Large intestine (tissue), 3 donors: Measurements from ENCODE around the gene DPF1. TPM values are rescaled to one million over a fixed set of nuclear protein-coding genes. Genes with fewer than 3 reads are reported as not detected.

ENCODE experiments used
- DNase-seq, 2 donors: peaks; one replicate each; pipeline versions ENCODE4 v3.0.0 to v3.0.0-alpha.2; 2013
- H3K27ac ChIP-seq: one replicate; pipeline ENCODE4 v1.5.1; 2013; ENCODE audit warnings: low read length
- H3K27me3 ChIP-seq: 2 replicates; pipeline ENCODE4 v1.6.1; 2013; ENCODE audit warnings: low read length; ENCODE audit not compliant: control insufficient read depth, insufficient read depth
- H3K36me3 ChIP-seq: 2 replicates; pipeline ENCODE4 v1.6.1; 2013; ENCODE audit warnings: low read length; ENCODE audit not compliant: control insufficient read depth, insufficient read depth
- H3K4me1 ChIP-seq: one replicate; pipeline ENCODE4 v1.6.1; 2013; ENCODE audit warnings: low read length; ENCODE audit not compliant: control insufficient read depth, insufficient read depth
- H3K4me3 ChIP-seq: one replicate; pipeline ENCODE4 v1.5.1; 2013; ENCODE audit warnings: low read length
- H3K9me3 ChIP-seq: one replicate; pipeline ENCODE4 v1.6.1; 2013; ENCODE audit warnings: mild to moderate bottlenecking, low read depth, low read length, moderate library complexity; ENCODE audit not compliant: control insufficient read depth
- WGBS: methylation state at CpG from one replicate; pipeline ENCODE4 v1.1.5; 2013; ENCODE audit warnings: low lambda C conversion rate; ENCODE audit not compliant: insufficient coverage; 5-methylcytosine and 5-hydroxymethylcytosine counted together
- polyA plus RNA-seq: library from polyadenylated mRNA; unstranded; fragments of 120-200 nt; gene quantifications from one replicate; pipeline ENCODE4 v1.2.1, GENCODE V29; 2013

Gene DPF1
- polyA plus RNA-seq, 1 donor = 1.8 TPM

GRCh38 chr19:38209671-38210457, 14.2 kb downstream of the DPF1 start:
- peak overlapping the region; percentile 6 for H3K4me3 ChIP-seq
- H3K36me3 ChIP-seq = peaks cover 25% of the 10 kb centered on the region
- 17% methylated on average over 10 of the region's 30 CpGs for WGBS
- peak; percentile 56 to 69 for DNase-seq
- H3K27ac ChIP-seq = peak overlapping the region; percentile 46
- no peaks in the 10 kb centered on the region for H3K9me3 ChIP-seq
- H3K4me1 ChIP-seq = peaks cover 6% of the 10 kb centered on the region
- peaks cover 48% of the 10 kb centered on the region for H3K27me3 ChIP-seq

GRCh38 chr19:38209152-38209551, 14.9 kb downstream of the DPF1 start:
- no peak for DNase-seq
- Histone ChIP-seq H3K27me3 (peaks cover 48% of the 10 kb centered on the region), H3K4me3 (peak overlapping the region; percentile 6)

DNA sequence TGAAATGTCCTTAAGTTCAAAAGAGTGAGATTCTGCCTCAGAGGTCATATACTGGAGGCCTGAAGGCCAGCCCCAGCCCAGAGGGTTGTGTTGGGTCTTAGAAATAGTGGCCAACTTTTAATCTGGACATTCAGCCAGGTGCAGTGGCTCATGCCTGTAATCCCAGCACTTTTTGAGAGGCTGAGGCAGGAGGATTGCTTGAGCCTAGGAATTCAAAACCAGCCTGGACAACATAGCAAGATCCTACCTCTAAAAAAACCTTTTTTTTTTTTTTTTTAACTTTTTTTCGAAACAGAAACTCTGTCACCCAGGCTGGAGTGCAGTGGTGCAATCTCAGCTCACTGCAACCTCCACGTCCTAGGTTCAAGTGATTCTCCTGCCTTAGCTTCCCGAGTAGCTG, 15.5 kb downstream of the DPF1 start:
- H3K27me3 ChIP-seq = peaks cover 43% of the 10 kb centered on the region
- H3K27ac ChIP-seq = no peak overlapping the region
- peaks cover 6% of the 10 kb centered on the region for H3K4me1 ChIP-seq
- DNase-seq = no peak
- peaks cover 35% of the 10 kb centered on the region for H3K36me3 ChIP-seq
- H3K9me3 ChIP-seq = no peaks in the 10 kb centered on the region
- no CpG with 5 or more reads among the region's 3 CpGs for WGBS
- no peak overlapping the region for H3K4me3 ChIP-seq

More at GRCh38 chr19:38209152-38209551, 14.9 kb downstream of the DPF1 start:
- Histone ChIP-seq H3K9me3 (no peaks in the 10 kb centered on the region), H3K27ac (peak overlapping the region; percentile 46), H3K36me3 (peaks cover 30% of the 10 kb centered on the region), H3K4me1 (peaks cover 6% of the 10 kb centered on the region)
- WGBS = no CpG with 5 or more reads among the region's 5 CpGs

- Histone ChIP-seq H3K36me3 (peaks cover 45% of the 10 kb centered on the region), H3K27me3 (peaks cover 38% of the 10 kb centered on the region), H3K9me3 (no peaks in the 10 kb centered on the region), H3K4me3 (no peak overlapping the region), H3K27ac (no peak overlapping the region), H3K4me1 (peaks cover 6% of the 10 kb centered on the region)
- DNase-seq = no peak
- no CpG with 5 or more reads among the region's 12 CpGs for WGBS
These were observed 16.5 kb downstream of the DPF1 start for GRCh38 chr19:38207543-38207942.

DNA sequence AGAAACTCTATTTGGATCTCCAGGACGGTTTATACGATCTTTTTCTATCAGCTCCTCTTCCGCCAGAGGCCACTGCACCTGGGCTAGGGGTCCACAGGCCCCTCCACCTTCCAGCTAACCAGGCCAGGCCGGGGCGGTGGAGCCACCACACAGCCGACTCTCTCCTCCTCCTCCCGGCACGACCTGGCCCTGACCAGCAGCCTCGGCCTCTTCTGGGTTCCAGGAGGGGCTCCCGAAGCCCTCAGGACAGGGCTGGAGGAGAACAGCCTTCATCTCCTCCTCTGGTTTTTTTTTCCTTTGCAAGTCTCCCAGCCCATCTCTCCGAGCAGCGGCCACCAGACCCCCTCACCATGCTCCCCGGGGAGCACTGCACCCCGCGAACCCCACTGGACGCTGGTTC, 17.1 kb downstream of the DPF1 start:
- Histone ChIP-seq H3K36me3 (peaks cover 49% of the 10 kb centered on the region), H3K27me3 (peaks cover 36% of the 10 kb centered on the region)
- WGBS = no CpG with 5 or more reads among the region's 16 CpGs

GRCh38 chr19:38206006-38206745, 17.8 kb downstream of the DPF1 start:
- no peak overlapping the region for H3K4me3 ChIP-seq
- H3K27me3 ChIP-seq = peaks cover 29% of the 10 kb centered on the region
- H3K27ac ChIP-seq = no peak overlapping the region
- H3K4me1 ChIP-seq = no peaks in the 10 kb centered on the region
- H3K36me3 ChIP-seq = peaks cover 56% of the 10 kb centered on the region
- H3K9me3 ChIP-seq = no peaks in the 10 kb centered on the region
- no CpG with 5 or more reads among the region's 36 CpGs for WGBS
- no peak for DNase-seq

More for the DNA sequence above, 17.1 kb downstream of the DPF1 start:
- Histone ChIP-seq H3K27ac (no peak overlapping the region), H3K9me3 (no peaks in the 10 kb centered on the region), H3K4me1 (peaks cover 6% of the 10 kb centered on the region), H3K4me3 (no peak overlapping the region)
- no peak for DNase-seq

DNA sequence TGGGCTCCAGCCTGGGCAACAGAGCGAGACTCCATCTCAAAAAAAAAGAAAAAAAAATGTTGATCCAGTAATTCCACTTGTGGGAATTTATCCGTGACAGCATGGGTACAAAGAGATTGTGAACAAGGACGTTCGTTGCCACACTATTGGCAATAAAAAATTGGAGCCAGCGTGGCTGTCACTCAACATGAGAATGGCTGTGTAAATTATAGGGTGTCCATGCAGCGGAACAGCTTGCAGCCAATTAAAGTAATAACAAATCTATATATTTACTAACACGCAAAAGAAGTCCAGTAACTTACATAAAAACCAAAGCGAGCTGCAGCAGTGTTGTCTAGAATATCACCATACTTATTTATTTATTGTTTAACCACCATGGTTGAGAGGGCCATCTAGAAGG, 19.3 kb downstream of the DPF1 start:
- no peak overlapping the region for H3K27ac ChIP-seq
- H3K4me3 ChIP-seq = no peak overlapping the region
- DNase-seq = no peak
- 100% methylated on average over 1 of the region's 8 CpGs for WGBS
- peaks cover 16% of the 10 kb centered on the region for H3K27me3 ChIP-seq
- no peaks in the 10 kb centered on the region for H3K9me3 ChIP-seq
- H3K36me3 ChIP-seq = peaks cover 65% of the 10 kb centered on the region
- H3K4me1 ChIP-seq = no peaks in the 10 kb centered on the region

- H3K36me3 ChIP-seq = peaks cover 70% of the 10 kb centered on the region
- no peak overlapping the region for H3K4me3 ChIP-seq
- H3K9me3 ChIP-seq = no peaks in the 10 kb centered on the region
- peaks cover 9% of the 10 kb centered on the region for H3K27me3 ChIP-seq
- WGBS = no CpG with 5 or more reads among the region's 8 CpGs
- H3K27ac ChIP-seq = no peak overlapping the region
- no peak for DNase-seq
- no peaks in the 10 kb centered on the region for H3K4me1 ChIP-seq
These were observed 19.9 kb downstream of the DPF1 start for GRCh38 chr19:38204096-38204495.

- Histone ChIP-seq H3K36me3 (peaks cover 74% of the 10 kb centered on the region), H3K4me3 (no peak overlapping the region), H3K27me3 (peaks cover under 1% of the 10 kb centered on the region), H3K27ac (no peak overlapping the region), H3K4me1 (no peaks in the 10 kb centered on the region), H3K9me3 (no peaks in the 10 kb centered on the region)
- DNase-seq = no peak
- whole genome bisulfite sequencing = no CpG with 5 or more reads among the region's 13 CpGs
These were observed 20.8 kb downstream of the DPF1 start for GRCh38 chr19:38203197-38203596.

DNA sequence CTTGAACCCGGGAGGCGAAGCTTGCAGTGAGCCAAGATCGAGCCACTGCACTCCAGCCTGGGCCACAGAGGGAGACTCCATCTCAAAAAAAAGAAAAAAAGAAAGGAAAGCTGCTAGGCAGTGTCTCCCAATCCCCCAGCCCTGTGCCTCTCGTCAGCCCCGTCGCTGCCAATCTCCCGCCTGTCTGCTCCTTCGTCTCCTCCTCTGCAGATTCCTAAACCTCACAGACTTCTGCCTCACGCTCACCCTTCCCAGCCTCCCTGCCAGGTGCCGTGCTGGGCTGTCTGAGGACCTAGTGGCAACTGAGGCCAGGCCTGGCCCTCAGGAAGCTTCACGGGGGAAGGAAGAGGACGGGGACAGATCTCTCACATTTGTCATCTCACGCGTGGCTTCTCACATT, 21.5 kb downstream of the DPF1 start:
- Histone ChIP-seq H3K4me1 (no peaks in the 10 kb centered on the region), H3K9me3 (no peaks in the 10 kb centered on the region), H3K4me3 (no peak overlapping the region), H3K27ac (no peak overlapping the region), H3K27me3 (no peaks in the 10 kb centered on the region), H3K36me3 (peaks cover 80% of the 10 kb centered on the region)
- 100% methylated on average over 5 of the region's 14 CpGs for WGBS
- DNase-seq = no peak
